Mucosa of gallbladder (tissue), 1 donor: ENCODE measurements around the gene CNOT3. TPM values are rescaled to one million over a fixed set of nuclear protein-coding genes. Genes with fewer than 3 reads are reported as not detected.
"Not testable (repeated sequence)": the region's sequence is repeated elsewhere in the genome, so short reads cannot be mapped to it uniquely, and the experiment has no call there.

ENCODE experiments used
- DNase-seq: peaks from one replicate; pipeline ENCODE4 v3.0.0-alpha.2; 2020; ENCODE audit warnings: low spot score
- total RNA-seq: library from RNA; stranded (reverse); gene quantifications from one replicate; pipeline ENCODE4 v1.2.1, GENCODE V29; 2021
- donor health status: DM: no; HTN: no; CAD: no.

Gene CNOT3
- 54.2 TPM for total RNA-seq

DNA sequence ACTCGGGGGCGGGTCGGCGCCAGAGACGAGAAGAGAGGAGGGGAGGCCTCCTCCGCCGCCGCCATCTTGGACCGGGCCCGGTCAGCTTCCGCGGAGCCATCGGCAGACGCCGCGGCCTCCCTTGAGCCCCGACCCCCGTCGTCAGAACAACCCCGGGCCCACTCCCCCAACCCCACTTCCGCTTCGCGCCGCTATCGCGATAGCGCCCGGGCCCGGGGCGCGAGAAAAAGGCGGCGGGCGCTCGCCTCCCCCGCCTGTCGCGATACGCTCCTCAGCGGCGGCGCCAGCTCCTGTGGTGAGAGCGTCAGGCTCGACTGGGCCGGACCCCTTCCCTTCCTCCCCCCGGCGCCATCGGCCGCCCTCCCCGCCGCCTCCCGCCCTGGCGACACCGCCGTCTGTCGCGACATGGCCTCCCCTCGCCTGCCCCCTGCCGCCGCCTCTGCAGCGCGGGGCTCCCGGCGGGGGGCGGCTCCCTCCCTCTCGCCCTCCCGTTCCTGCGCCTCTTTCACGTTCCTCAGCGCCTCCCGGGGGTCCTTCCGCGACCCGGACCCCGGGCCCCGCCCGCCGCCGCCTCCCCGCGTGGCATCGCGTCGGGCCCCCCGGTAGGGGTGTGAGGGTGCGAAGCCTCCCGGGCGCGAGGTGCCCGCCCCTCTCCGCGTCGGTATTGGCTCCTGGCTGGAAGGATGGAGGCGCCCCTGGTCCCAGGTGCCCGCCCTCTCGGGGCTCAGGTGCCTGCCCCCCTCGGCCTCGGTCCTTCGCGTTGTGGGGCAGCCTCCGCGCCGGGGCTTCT is at the start of gene CNOT3:
Gene CNOT3 (plus strand): TSS at position 64 of the 790 bp plus-strand sequence. CDS start 5,217 bp downstream, outside the sequence.
- no peak for DNase-seq

- no peak for DNase-seq
These were observed 43.0 kb upstream of the CNOT3 start for GRCh38 chr19:54094426-54095000.

- no peak for DNase-seq
These were observed 42.3 kb upstream of the CNOT3 start for GRCh38 chr19:54095136-54095858.

- DNase-seq, result peak; percentile 38
These were observed 41.5 kb upstream of the CNOT3 start for GRCh38 chr19:54095859-54096616.

GRCh38 chr19:54096617-54097106 is 40.9 kb upstream of the CNOT3 start:
- peak; percentile 23 for DNase-seq

- DNase-seq, result no peak
These were observed 38.2 kb upstream of the CNOT3 start for GRCh38 chr19:54099190-54099902.

DNA sequence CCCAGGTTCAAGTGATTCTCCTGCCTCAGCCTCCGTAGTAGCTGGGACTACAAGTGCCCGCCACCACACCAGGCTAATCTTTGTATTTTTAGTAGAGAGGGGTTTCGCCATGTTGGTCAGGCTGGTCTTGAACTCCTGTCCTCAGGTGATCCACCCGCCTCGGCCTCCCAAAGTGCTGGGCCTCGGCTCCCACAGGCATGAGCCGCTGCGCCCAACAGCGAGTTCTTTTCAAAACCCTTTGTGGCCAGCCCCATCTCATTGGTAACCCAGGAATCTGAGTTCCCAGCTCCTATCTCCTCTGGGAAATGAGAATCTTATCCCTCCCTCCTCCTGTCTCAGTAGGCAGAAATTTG is 37.7 kb upstream of the CNOT3 start:
- DNase-seq, result not testable (repeated sequence)

GRCh38 chr19:54100561-54100960 is 37.0 kb upstream of the CNOT3 start, which contains the start of gene OSCAR:
OSCAR (minus strand) TSS chr19:54100803; CDS start chr19:54100792, 11 bp downstream.
- no peak for DNase-seq

GRCh38 chr19:54102421-54103169 is 35.0 kb upstream of the CNOT3 start, which contains the start of gene NDUFA3:
NDUFA3 (plus strand) TSS chr19:54102855; CDS start chr19:54102879, 24 bp downstream.
- DNase-seq, result peak; percentile 99

DNA sequence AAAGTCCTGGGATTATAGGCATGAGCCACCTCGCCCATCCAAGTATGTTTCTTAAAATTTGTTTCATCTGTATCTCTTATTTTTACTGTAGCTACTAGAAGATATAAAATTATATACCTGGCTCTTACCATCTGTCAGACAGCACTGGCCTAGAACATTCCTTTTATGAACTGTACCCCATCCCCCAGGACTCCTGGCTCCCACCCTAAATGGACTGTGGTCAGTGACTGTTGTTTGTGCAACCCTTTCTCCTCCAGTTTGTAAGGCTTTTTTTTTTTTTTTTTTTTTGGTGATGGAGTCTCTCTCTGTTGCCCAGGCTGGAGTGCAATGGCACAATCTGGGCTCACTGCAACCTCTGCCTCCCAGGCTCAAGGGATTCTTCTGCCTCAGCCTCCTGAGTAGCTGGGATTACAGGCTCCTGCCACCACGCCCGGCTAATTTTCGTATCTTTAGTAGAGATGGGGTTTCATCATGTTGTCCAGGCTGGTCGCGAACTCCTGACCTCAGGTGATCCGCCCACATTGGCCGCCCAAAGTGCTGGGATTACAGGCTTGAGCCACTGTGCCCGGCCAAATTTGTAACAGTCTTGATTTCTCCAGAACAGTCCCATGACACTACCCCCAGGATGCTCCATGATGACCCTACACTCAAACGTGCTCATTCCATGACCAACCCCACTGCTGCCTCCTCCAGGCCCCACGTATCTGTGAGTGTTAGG is 32.4 kb upstream of the CNOT3 start:
- no peak for DNase-seq

DNA sequence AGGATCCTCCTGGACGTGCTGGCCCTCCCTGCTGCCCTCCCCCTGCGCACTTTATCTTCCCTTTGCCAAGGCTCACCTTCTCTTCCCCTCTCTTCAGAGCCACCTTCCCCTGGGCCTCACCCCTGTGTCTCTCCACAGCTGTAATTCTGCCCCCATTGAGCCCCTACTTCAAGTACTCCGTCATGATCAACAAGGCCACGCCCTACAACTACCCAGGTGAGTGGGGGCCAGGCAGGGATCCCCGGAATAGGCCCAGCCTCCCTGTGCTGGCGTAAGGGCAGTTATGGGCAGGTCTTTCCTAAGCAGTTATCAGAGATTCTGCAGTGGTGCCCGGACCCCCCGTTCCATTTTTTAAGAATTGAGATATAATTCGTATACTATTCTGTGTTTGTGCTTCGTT is 31.8 kb upstream of the CNOT3 start:
- DNase-seq, result no peak

DNA sequence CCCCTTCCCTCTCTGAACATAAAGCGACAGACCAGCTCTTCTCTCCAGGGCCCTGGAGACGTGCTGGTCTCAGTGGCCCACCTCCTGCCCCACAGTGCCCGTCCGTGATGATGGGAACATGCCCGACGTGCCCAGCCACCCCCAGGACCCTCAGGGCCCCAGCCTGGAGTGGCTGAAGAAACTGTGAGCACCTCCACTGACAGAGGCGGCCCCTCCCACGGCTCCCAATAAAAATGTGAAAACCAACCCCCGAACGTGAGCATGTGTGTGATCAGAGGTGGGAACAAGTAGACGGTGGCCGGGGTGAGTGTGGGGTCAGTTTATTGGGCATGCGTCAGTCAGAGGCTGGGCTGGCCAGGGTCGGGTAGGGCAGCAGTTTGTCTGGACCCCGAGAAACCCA is 30.8 kb upstream of the CNOT3 start:
- DNase-seq, result no peak

GRCh38 chr19:54107876-54108490 is 29.6 kb upstream of the CNOT3 start:
- no peak for DNase-seq

DNA sequence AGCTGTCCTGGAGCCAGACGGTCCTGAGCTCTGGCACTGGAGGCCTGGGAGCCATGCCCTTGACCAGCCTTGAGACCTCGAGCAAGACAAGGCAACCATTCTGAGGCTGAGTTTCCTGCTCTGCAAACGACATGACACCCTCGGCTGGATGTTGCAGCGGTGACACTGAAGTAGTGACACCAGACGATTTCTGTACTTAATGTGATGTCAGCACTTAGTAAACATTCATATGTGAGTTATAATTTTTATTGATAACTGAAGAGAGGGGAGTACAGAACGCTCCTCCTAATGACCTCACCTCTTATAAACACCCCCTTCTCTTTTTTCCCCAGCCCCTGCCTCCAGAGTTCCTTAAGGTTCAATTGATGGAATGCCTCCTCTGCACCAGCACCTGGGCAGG is 29.1 kb upstream of the CNOT3 start:
- no peak for DNase-seq

DNA sequence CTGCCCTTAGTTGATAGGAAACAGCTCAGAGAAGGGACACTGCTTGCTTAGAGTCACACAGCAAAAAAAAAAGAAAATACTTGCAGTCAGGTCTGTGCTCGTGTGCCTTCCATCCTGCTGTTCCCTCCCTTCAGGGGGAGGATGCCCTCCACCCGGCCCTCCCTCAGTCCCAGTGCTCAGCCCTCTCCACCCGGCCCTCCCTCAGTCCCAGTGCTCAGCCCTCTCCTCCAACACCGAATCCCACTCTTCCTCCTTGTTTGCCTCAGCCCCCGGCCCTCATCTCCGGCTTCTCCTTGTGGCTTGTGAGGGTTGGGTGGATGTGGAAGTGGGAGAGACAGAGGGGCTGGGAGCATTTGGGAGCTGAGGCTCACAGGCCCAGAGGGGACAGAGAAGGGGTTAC is 27.9 kb upstream of the CNOT3 start:
- no peak for DNase-seq

- DNase-seq, result peak; percentile 30
These were observed 23.0 kb upstream of the CNOT3 start for GRCh38 chr19:54114340-54115108.

DNA sequence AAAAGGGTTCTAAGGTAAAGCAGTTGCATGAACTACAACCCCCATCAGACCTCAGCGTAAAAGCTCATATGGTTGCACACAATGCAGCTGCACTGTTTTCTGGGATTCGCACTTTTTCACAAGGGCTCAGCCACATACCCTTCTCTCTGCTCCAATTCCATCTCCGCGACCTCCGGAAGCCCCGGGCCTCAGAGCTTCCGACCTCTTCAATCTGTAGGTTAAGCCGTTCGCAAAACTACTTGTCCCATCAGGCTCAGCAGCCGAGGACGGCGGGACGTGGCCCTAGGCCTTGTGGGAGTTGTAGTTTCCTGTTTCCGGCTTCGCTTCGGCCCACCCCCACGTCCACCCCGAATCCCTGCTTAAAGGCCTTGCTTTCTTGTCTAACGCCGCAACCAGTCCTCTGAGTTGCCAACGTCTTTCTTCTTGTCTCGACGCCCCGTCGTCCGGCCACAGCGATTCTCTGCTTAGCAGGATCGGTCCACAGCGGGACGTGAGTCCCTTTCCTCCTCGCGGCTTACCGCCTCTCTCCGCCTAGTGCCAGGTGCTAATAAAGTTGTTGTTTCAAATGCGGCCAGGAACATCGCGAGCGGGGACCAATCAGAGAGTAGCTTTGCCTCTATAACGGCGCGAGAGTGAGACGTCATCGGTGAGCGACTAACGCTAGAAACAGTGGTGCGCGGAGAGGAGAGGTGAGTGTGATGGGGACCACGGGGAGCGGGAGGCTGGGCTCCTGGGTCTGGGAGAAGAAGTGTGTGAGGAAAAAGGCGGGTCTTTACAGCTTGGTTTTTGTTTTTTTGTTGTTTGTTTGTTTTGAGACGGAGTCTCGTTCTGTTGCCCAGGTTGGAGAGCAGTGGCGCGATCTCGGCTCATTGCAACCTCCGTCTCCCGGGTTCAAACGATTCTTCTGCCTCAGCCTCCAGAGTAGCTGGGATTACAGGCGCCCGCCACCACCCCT is 22.2 kb upstream of the CNOT3 start, which contains the start of the genes PRPF31 and TFPT:
Gene PRPF31 (plus strand): TSS at position 646 of the 955 bp plus-strand sequence. CDS start 2,525 bp downstream, outside the sequence.
Gene TFPT (minus strand): TSS at position 549 of the 955 bp plus-strand sequence. CDS start 388 bp downstream, at position 161.
- DNase-seq, result peak; percentile 98
